Measurements from ENCODE around the gene PAGE2B.
"Not testable (repeated sequence)": the region's sequence is repeated elsewhere in the genome, so short reads cannot be mapped to it uniquely, and the experiment has no call there.

Gene PAGE2B

DNA sequence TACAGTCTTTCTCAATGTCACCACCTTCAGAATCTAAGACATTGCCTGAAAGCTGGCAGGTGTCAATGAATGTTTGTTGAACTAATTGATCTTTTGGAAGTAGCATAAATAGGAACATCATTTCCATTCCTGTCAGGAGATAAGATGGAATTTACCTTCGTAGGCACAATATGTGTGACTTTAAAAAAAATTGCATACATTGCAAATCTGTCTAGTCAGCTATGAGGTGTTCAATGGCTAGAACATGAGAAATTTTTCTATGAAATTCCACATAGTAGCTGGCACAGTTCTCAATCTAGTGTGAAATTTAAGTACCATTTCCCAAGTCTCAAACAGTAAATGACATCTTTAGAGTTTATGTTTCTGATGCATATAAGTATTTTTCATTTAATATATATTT is 24.3 kb downstream of the PAGE2B start:
- no peaks in the 10 kb centered on the region for H3K4me1 ChIP-seq
- H3K4me3 ChIP-seq, result no peak overlapping the region
- no peak overlapping the region for H3K9ac ChIP-seq
- no peak overlapping the region for H3K4me2 ChIP-seq
- H4K20me1 ChIP-seq, result no peaks in the 10 kb centered on the region
- peaks cover 82 to 97% (median 89%) of the 10 kb centered on the region in 11 experiments for H3K27me3 ChIP-seq
- H3K27ac ChIP-seq, result no peak overlapping the region
- peaks cover 0 to 13% (median 0%) of the 10 kb centered on the region in 11 experiments; a peak in 5 of 22 replicates for H3K9me3 ChIP-seq (replicated peaks in 1 of 11)
- H3K36me3 ChIP-seq, result no peaks in the 10 kb centered on the region
- TF ChIP-seq Cebpa-rat (IDR thresholded peaks at IDR 0.05), result no peak

DNA sequence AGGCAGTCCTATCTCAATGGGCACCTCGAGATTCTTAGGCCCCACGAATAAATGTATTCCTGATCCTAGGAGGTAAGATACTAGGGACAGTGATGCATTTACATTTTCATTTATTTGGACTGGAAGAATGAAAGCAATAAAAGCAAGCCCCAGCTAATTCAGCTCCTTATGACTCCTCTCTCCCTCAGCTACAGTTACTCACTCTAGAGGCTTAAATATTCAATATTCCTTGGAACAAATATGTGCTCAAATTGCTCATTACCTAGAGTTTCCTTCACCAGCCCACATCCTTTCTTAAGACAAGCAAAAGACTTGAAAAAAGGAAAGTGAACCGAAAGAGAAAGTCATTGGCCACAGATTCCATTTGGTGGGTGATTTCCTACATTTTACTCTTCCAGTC is 27.9 kb downstream of the PAGE2B start:
- H3K27ac ChIP-seq, result no peak overlapping the region
- no peaks in the 10 kb centered on the region for H3K36me3 ChIP-seq
- H3K4me1 ChIP-seq, result no peaks in the 10 kb centered on the region
- H4K20me1 ChIP-seq, result no peaks in the 10 kb centered on the region
- no peak overlapping the region for H3K4me2 ChIP-seq
- TF ChIP-seq Cebpa-rat (IDR thresholded peaks at IDR 0.05), result no peak
- peaks cover 46 to 77% (median 58%) of the 10 kb centered on the region in 11 experiments for H3K27me3 ChIP-seq
- peaks cover 0 to 24% (median 3%) of the 10 kb centered on the region in 11 experiments; a peak in 5 of 22 replicates for H3K9me3 ChIP-seq (replicated peaks in 1 of 11)
- no peak overlapping the region for H3K4me3 ChIP-seq
- no peak overlapping the region for H3K9ac ChIP-seq

DNA sequence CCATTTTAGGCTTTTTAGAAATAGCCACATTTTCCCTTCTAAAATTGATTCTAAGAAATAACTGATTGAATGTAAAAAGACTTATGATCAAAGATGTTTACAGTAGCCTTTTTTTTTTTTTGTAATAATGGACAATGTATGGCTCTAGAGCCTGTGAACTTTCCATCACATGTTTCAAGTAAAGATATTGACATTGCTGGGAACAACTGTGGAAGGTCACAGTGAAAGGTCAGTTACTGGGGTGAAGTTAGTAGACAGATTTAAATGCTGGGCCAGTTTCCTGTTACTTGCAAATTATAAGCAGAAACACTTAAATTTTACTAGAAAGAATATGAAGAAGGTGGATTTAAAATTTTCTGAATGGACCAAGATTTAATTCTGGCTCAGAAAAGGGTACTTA is 32.4 kb downstream of the PAGE2B start:
- H4K20me1 ChIP-seq, result no peaks in the 10 kb centered on the region

DNA sequence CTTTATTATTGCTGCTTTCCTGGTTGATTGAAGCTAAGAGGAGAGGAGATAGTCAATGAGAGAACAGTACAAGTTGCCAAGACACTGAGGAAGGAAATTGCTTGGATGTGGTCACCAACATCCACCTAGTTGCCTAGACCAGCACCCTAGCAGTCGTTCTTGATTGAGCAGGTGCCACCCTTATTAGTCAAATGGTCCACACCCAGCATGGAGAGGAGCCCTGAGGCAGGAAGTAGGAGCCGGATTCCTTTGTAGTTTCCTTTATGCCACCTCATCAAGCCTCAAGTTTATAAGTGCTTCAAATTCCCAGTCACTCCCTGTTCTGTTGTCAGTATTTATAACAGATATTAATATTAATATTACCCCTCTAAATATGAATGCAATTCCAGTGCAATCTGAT is 33.1 kb downstream of the PAGE2B start:
- H3K9ac ChIP-seq, result no peak overlapping the region
- no peak overlapping the region for H3K27ac ChIP-seq
- no peak for TF ChIP-seq Cebpa-rat (IDR thresholded peaks at IDR 0.05)
- H3K4me1 ChIP-seq, result no peaks in the 10 kb centered on the region
- H4K20me1 ChIP-seq, result no peaks in the 10 kb centered on the region
- H3K27me3 ChIP-seq, result peaks cover 17 to 75% (median 59%) of the 10 kb centered on the region in 11 experiments
- H3K36me3 ChIP-seq, result no peaks in the 10 kb centered on the region
- no peak overlapping the region for H3K4me3 ChIP-seq
- H3K4me2 ChIP-seq, result no peak overlapping the region
- H3K9me3 ChIP-seq (replicated peaks in 1 of 11), result peaks cover 0 to 39% (median 3%) of the 10 kb centered on the region in 11 experiments; a peak in 5 of 22 replicates

More for the DNA sequence above, 32.4 kb downstream of the PAGE2B start:
- no peak for TF ChIP-seq Cebpa-rat (IDR thresholded peaks at IDR 0.05)
- H3K4me2 ChIP-seq, result no peak overlapping the region
- no peak overlapping the region for H3K4me3 ChIP-seq
- no peak overlapping the region for H3K27ac ChIP-seq
- H3K36me3 ChIP-seq, result no peaks in the 10 kb centered on the region
- no peaks in the 10 kb centered on the region for H3K4me1 ChIP-seq
- peaks cover 0 to 39% (median 3%) of the 10 kb centered on the region in 11 experiments; a peak in 5 of 22 replicates for H3K9me3 ChIP-seq (replicated peaks in 1 of 11)
- peaks cover 23 to 75% (median 60%) of the 10 kb centered on the region in 11 experiments for H3K27me3 ChIP-seq
- no peak overlapping the region for H3K9ac ChIP-seq

DNA sequence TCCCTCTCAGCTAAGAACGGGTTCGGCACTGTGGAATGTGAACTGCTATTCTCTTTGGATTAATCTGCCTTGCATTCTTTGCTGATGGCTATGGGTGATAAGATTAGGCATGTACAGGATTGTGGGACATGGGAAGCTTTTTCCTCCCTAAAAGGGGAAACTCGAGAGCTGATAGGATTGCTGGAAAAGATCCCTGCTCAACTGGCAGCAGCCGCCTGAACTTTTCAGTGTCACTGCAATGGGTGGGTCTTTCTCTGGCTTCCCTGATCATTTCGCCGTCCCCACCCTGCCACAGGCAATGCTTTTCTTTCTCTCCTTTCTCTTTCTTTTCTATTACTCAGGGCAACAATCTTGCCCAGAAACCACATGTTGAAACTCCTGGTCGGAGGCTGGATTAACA is 34.5 kb downstream of the PAGE2B start:
- H3K9ac ChIP-seq, result no peak overlapping the region
- TF ChIP-seq Cebpa-rat (IDR thresholded peaks at IDR 0.05), result no peak
- H4K20me1 ChIP-seq, result no peaks in the 10 kb centered on the region
- no peaks in the 10 kb centered on the region for H3K36me3 ChIP-seq
- H3K27me3 ChIP-seq, result peaks cover 10 to 72% (median 58%) of the 10 kb centered on the region in 11 experiments; a peak in 21 of 22 replicates
- no peak overlapping the region for H3K27ac ChIP-seq
- no peaks in the 10 kb centered on the region for H3K4me1 ChIP-seq
- H3K9me3 ChIP-seq (replicated peaks in 1 of 11), result peaks cover 0 to 25% (median 1%) of the 10 kb centered on the region in 11 experiments; a peak in 5 of 22 replicates
- H3K4me3 ChIP-seq, result no peak overlapping the region
- no peak overlapping the region for H3K4me2 ChIP-seq

DNA sequence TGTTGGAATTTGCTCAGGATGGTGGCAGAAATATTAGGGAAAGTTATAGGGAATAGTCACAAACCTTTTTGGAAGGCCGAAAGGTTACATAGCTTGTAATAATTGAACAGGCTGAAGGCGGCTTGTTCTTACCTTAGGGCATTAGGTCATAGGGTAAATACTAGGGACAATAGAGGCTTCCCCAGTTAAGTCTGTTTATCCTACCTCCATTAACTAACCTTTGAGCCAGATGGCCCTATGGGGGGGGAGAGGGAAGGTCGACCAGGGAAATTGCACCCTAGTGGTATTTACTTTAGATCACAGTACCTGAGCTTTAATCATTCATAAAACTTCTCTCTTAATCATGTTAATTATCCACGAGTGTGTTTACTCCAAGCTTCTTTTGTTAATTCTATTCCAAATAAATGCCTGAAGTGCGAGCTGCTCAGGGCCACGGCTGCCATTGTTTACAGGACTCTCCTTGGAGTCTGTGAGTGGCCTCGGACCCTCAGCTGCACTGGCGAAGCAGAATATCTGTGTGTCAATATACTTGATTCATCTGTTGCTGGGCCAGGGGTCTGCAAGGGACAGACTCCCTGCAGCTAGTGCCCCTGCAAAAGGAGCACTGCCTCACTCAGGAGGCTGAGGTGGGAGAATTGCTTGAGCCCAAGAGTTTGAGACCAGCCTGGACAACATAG is 36.9 kb downstream of the PAGE2B start:
- no peaks in the 10 kb centered on the region for H3K4me1 ChIP-seq
- no peaks in the 10 kb centered on the region for H4K20me1 ChIP-seq
- TF ChIP-seq Cebpa-rat (IDR thresholded peaks at IDR 0.05), result no peak
- H3K27ac ChIP-seq, result no peak overlapping the region
- no peaks in the 10 kb centered on the region for H3K36me3 ChIP-seq
- H3K4me2 ChIP-seq, result no peak overlapping the region
- peaks cover 0 to 15% (median 0%) of the 10 kb centered on the region in 11 experiments; a peak in 1 of 22 replicates for H3K9me3 ChIP-seq (replicated peaks in 1 of 11)
- no peak overlapping the region for H3K9ac ChIP-seq
- peaks cover 21 to 88% (median 78%) of the 10 kb centered on the region in 11 experiments for H3K27me3 ChIP-seq
- no peak overlapping the region for H3K4me3 ChIP-seq

DNA sequence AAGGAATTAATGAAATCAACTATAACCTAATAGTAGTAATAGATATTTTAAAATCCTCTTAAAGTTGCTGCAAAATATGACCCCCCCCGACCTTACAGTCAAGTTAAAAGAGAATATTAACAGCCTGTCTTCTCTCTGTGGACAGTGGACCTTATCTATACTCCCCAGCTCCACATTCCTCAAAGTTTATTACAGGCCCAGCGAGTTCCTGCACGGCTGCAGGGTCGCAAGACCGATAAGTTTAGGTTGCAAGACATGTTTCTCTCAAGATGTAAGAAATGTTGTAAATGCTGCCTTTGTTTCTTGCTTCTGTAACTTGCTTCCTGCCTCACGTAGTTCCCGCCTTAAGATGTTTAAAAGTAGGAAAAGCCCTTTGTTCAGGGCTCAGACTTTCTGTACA is 41.8 kb downstream of the PAGE2B start:
- not testable (repeated sequence) for H3K9me3 ChIP-seq (replicated peaks in 1 of 11); H4K20me1 ChIP-seq; H3K4me2 ChIP-seq; H3K4me3 ChIP-seq; H3K4me1 ChIP-seq; H3K27ac ChIP-seq; H3K9ac ChIP-seq; H3K36me3 ChIP-seq
- H3K27me3 ChIP-seq, result peaks cover 60 to 94% (median 88%) of the 10 kb centered on the region in 11 experiments

DNA sequence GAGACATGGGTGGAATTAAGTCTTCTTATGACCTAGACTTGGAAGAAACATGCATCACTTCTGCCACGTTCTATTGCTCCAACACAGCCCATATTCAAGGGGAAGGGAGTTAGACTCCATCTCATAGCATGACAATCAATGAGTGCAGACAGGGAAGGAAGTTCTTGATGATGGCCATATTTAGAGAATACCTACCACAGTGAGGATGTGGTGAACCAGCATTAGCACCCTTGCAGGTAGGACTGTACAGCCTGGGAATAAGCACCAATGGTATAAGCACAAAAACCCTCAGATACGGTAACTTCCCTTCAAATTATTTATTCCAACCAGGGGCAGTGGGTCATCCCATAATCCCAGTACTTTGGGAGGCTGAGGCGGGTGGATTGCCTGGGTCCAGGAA is 43.7 kb downstream of the PAGE2B start:
- Histone ChIP-seq H3K4me3 (no peak overlapping the region), H3K36me3 (no peaks in the 10 kb centered on the region), H3K27me3 (peaks cover 80 to 96% (median 93%) of the 10 kb centered on the region in 11 experiments), H3K27ac (no peak overlapping the region), H3K4me1 (0 out of 20 replicates have a peak, but pooled peaks cover 0 to 7% (median 0%) of the 10 kb centered on the region in 10 experiments), H3K4me2 (no peak overlapping the region), H3K9me3 (replicated peaks in 1 of 11) (no peaks in the 10 kb centered on the region), H4K20me1 (no peaks in the 10 kb centered on the region; a peak in 1 of 22 replicates), H3K9ac (no peak overlapping the region)
- TF ChIP-seq Cebpa-rat (IDR thresholded peaks at IDR 0.05), result no peak

DNA sequence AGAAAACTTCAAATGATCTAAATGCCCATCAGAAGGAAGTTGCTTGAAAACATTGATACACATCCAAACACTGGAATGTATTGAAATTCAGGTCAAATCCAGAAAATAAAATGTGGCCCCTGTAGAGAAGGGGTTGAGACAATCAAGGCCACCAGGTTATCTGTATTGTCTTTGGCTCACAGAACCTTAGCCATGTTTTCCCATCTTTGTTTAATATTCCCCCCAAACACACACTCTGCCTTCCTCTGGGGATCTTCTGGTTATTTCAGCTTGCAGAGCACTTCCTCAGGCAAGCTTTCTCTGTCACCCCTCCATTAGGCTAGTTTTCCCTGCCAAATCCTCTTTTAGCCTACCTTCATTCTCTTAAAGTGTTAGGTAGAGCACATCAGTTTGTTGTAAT is 44.4 kb downstream of the PAGE2B start:
- Histone ChIP-seq H3K36me3 (no peaks in the 10 kb centered on the region), H3K27ac (no peak overlapping the region), H3K9ac (no peak overlapping the region), H3K4me3 (no peak overlapping the region), H4K20me1 (no peaks in the 10 kb centered on the region; a peak in 1 of 22 replicates), H3K4me2 (0 out of 22 replicates have a peak overlapping the region, but pooled peaks of 1 of the 11 experiments have one; percentile 1), H3K27me3 (peaks cover 87 to 99% (median 95%) of the 10 kb centered on the region in 11 experiments), H3K9me3 (replicated peaks in 1 of 11) (no peaks in the 10 kb centered on the region), H3K4me1 (0 out of 20 replicates have a peak, but pooled peaks cover 0 to 7% (median 0%) of the 10 kb centered on the region in 10 experiments)
- TF ChIP-seq Cebpa-rat (IDR thresholded peaks at IDR 0.05), result no peak
